Measurements from ENCODE around the gene FOXC1.

FOXC1 gene

GRCh38 chr6:1584996-1585668 lies 24.6 kb upstream of the FOXC1 start:
- no peak for DNase-seq

DNA sequence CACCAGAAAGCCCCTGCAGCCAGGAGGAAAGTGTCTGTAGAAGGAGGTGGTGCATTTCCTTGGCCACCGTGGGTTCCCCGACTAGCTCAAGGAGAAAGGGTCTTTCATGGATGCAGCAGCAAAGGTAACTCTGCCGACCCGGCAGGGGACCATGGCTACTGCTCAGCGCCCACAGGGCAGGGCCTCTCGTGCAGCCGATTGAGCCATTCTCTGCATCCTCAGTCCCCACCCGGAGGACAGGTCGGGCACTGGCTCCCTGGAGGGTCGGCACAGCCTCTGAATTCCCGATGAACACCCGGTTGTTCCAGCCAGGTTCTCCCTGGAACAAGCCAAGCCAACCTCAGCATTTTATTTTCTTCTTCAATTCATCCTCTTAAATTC lies 24.1 kb upstream of the FOXC1 start:
- no peak for DNase-seq

DNA sequence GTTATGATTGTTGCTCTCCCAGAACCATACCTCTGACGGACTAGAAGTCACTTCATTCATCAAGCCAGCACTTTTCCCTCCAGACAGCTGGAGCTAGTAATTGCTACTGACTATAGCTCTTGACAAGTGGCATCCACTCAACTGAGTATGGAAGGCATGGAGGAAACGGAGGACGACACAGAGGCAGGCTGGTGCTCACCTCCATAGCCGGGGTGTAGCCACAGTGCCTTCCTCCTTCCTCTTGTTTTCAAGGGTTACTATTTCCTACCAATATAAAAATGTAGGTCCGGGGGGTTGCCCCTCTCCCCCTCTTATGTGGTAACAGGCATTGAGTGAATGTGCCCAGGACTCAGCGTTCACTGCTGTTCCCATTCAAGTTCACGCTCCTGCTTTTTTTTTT lies 23.5 kb upstream of the FOXC1 start:
- DNase-seq: no peak

DNA sequence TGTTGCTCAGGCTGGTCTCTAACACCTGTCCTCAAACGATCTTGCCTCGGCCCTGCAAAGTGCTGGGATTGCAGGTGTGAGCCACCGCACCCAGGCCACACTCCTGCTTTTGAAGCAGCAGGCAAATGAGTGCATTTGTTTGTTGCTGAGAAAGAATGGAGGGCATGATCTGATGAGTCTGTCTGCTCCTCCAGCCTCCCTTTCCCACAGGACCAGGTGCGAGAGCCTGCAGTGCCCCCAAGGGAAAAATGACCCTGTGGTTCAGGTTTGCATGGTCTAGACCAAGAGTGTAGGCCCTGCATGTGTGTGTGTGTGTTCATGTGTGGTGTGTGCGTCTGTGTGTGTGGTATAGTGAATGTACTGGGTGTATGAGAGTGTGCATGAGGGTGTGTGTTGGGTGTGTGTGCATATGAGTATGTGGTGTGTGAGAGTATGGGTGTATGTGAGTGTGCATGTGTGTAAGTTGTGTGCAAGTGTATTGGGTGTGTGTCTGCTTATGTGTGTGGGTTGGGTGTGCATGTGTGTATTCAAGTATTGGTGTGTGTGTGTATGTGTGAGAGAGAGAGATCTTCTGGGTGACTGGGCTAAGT lies 22.8 kb upstream of the FOXC1 start:
- no peak for DNase-seq

GRCh38 chr6:1587546-1587945 lies 22.2 kb upstream of the FOXC1 start:
- no peak for DNase-seq

- no peak for DNase-seq
Observed at GRCh38 chr6:1587977-1588376, 21.7 kb upstream of the FOXC1 start.

DNA sequence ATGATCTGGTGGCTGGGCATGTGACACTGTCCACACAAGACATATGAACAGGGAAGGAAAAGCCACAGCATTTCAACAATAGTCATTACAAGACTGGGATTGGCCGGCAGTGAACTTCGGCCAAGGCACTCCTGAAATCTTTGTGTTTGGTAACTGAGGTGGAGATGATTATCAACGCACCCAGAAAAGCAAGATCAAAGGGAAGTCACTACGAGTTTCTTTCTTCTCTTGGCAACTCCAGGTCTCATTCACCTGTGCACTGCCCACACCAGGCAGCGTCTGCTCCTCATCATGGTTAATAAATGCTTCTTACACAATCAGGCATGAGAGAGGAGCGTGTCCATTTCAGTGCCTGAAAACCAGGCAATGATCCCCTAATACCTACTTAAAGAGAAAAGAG lies 20.5 kb upstream of the FOXC1 start:
- no peak for DNase-seq

DNA sequence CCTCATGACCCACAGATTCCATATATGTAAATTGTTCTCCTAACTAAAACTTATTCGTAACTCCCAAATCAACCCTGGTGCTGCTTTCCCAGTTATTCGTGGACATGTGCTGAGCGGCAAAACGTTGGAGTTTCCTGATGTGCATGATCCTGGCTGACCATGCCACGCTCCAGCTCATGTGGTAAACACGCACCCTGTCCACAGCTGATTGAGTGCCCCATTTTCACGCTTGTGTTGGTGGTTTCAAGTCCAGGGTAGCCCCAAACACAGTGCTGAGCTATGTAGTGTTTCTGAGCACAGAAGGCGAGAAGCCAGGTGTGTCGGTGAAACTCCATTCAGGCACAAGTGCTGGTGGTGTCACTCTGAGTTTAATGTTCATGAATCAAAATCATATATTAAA lies 19.1 kb upstream of the FOXC1 start:
- no peak for DNase-seq

- no peak for DNase-seq
Observed at GRCh38 chr6:1591243-1591642, 18.5 kb upstream of the FOXC1 start.

- DNase-seq: no peak
Observed at GRCh38 chr6:1591926-1592325, 17.8 kb upstream of the FOXC1 start.

GRCh38 chr6:1592852-1593251 lies 16.9 kb upstream of the FOXC1 start:
- DNase-seq: no peak

GRCh38 chr6:1593286-1593957 lies 16.3 kb upstream of the FOXC1 start:
- DNase-seq: no peak

DNA sequence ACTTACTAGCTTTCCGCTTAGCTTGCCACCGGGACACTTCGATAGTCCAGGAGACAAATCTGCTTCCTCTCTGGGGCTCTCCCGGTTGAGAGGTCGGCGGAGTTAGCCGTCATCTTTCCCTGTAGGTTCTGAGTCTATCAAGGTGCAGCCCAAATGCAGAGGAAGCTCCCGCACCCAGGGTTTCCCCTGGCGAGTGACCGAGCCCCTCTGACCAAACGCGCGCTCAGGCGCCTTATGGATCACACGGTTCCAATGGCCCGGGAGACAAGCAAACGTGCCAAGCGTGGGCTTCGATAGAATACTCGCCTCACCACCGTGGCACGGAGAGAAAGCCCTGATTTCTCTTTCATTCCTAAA lies 15.8 kb upstream of the FOXC1 start:
- DNase-seq: no peak

DNA sequence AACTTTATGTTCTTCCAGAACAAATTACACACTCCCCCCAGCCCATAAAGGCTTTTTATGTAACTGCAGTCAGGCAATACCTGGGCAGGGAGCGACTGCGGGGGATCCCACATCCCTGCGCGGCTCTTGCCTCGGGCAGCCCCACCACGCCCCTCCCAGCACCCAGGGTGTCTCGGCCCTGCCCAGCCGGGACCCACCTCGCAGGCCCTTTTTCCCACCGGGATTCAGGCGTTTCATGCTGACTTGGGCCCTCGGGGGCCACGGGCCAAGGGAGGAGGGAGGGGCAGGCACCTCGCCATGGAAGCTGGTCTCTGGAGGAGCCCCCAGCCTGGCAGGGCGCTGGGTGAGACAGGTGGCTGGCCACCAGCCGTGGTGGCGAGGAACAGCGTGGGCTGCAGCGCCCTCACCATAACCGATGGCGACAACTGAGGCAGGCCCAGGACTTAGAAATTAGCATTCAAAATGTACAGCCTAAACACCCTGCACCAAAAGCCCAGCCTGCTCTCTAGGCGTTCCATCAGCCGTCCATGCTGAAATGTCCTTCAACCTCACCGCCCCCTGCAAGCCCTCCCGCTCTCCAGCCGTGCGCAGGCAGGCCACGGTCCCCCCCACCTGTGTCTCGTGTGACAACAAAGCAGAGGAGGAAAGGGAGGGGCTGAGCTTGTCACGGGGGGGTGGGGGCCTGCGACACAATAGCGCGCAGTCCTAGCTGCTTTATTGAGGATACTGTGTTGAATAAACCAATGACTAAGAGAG lies 15.1 kb upstream of the FOXC1 start:
- no peak for DNase-seq

- no peak for DNase-seq
Observed at GRCh38 chr6:1595271-1596087, 14.2 kb upstream of the FOXC1 start.

GRCh38 chr6:1596088-1596852 lies 13.4 kb upstream of the FOXC1 start:
- DNase-seq: peak; percentile 58

DNA sequence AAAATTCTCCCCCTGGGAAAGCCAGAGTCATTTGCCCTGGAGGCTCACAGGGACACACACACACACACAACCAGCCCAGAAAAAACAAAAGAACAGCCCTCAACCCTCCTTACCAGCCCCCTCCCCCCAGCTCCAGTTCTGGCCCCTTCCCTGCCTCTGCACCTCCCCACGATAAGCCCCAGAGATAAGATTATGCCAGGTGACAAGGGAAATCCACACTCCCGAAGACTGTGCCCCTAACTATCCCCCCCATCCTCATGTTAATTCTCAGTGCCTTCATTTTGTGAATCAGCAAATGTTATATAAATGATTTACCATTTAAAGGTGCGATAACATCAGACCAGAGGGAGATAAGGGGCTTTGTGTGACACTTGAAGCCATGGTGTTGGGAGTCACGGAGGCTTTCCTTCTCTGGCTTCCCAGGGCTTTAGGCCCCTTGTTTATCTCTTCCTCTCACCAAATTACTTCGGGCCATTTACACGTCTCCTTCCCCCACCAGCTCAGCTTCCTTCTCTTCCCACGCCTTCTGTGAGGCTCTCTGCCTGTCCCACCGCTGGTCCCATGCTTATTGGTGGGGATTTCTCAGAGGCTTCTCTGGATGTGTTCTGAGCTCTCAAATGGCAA lies 12.5 kb upstream of the FOXC1 start:
- DNase-seq: no peak

- no peak for DNase-seq
Observed at GRCh38 chr6:1597924-1598323, 11.8 kb upstream of the FOXC1 start.

GRCh38 chr6:1598433-1598832 lies 11.3 kb upstream of the FOXC1 start:
- no peak for DNase-seq

- no peak for DNase-seq
Observed at GRCh38 chr6:1598886-1599285, 10.8 kb upstream of the FOXC1 start.

DNA sequence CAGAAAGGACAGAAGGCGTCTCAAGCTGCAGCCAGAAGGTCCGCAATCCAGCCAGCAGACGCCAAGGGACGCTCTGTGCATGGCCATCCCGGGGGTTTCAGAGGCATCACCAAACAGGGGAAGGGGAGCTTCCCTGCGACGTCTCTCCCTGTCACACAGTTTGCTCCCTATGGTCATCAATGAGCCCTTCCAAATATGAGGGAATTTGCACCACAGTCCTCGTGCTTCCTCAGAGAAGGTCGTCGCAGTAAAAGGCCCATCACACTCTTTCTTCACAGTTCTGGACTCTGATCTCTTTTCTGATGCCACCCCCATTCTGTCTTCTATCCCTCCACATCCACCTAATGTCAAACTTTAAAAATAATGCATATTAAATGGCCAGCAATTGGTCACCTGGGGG lies 10.2 kb upstream of the FOXC1 start:
- DNase-seq: no peak
